AG20443 (cell line): ENCODE data around the gene DRAXIN.

ENCODE experiments used
- DNase-seq: peaks from one replicate; pipeline ENCODE4 v3.0.0; 2012; ENCODE audit warnings: low spot score, mixed read lengths

DRAXIN gene

DNA sequence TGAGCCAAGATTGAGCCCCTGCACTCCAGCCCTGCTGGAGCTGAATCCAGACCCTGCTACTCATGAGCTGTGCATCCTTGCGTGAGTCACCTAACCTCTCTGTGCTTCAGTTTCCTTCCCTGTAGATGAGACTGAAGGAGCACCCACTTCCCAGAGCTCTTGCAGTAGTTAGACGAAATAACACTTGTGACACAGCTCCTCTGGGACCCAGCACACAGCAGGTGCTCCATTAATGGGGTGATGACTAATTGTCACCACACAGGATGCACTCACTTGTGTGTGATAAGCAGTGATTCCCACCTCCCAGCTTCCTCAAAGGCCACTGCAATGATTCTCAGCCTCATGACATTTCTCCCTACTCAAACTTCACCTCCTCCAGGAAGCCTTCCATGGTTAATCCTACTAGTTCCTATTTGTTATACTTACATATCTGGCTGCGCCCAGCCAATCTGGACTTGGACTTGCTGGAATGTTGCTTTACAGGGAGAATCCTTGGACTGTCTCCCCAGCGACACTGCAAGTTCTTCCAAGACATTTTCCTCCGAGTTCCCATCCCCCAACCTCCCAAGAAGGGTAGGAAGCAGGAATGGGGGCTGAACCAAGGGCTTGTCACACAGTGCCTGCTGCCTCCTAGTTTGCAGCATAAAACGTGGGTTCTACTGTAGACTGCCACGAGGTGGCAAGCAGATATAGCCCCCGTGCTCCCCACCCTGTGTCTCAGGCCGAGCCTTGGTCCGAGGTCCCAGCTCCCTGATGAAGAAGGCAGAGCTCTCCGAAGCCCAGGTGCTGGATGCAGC, 17.2 kb downstream of the DRAXIN start:
- DNase-seq: no peak

DNA sequence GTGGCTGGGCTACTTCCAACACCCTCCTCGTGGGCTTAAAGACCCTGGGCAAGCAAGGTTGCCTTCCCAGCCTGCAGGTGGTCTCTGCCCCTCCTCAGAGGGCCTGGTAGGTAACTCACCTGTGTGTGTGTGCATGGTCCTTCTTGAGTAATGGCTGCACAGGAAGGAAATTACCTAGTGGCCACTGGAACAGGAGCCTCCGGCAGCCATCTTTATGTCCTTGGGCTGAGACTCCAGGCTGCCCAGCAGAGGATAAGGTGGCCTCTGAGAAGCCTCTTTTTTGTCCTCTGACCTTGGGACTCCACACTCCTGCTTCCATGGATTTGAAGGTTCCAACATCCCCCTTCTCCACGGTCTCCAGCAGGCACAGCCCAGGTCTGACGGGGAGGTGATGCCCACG, 20.0 kb downstream of the DRAXIN start:
- no peak for DNase-seq

DNA sequence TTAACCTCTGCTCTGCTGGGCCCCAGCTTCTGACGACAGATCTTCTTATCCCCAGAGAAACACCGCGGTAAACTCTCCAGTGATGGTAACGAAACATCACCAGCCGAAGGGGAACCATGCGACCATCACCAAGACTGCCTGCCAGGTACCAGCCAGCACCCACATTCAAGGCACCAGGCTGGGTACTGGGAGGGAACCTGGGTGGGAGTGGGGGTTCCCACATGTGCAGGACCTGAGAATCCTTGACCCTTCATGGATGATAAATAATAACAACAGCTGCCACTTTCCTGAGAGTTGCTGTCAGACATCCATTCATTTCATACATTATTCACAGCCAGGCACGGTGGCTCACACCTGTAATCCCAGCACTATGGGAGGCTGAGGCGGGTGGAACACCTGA, 20.8 kb downstream of the DRAXIN start:
- no peak for DNase-seq

DNA sequence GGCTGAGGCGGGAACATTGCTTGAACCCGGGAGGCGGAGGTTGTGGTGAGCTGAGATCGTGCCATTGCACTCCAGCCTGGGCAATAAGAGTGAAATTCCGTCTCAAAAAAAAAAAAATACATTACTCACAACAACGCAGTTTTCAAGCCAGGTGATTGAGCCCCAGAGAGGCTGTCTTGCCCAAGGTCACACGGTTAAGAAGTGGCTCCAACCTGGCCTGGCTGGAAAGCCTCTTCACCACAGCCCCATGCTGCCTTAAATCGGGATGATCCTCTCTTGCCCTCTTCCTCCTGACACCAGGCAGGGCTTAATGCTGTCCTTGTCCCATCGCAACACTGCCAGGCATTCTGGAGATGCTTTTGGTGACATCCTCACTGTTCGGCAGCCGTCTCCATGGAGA, 21.6 kb downstream of the DRAXIN start:
- no peak for DNase-seq

DNA sequence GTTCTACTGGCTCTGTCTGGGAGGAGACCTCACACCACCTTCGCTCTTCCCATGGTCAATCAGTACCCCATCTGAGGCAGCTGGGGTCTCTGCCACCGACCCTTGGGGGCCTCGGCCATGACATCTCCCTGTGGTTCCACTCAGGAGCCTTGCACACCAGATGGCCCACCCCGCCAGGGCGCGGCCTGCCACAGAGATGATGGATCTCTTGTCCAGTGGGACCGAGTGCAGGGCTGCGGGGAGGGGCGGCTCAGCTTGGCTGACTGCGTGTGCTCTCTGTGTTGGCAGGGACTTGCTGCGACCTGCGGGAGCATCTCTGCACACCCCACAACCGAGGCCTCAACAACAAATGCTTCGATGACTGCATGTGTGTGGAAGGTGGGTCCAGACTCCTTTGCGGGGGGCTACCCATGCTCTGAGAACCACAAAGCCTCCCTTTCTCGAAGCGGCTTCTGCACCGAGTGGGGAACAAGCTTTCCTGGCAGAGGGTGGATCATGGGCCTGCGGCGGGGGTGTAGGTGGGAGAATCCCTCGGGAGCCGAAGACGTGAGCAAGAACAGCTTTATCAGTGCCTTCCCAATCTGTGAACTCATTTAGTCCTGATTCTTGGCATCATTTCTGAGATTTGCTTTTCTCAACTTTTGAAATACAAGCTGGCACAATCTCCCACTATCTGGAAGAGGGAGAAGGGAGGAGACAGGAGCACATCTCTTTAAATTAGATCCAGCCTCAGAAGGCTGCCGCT, 23.5 kb downstream of the DRAXIN start:
- no peak for DNase-seq

DNA sequence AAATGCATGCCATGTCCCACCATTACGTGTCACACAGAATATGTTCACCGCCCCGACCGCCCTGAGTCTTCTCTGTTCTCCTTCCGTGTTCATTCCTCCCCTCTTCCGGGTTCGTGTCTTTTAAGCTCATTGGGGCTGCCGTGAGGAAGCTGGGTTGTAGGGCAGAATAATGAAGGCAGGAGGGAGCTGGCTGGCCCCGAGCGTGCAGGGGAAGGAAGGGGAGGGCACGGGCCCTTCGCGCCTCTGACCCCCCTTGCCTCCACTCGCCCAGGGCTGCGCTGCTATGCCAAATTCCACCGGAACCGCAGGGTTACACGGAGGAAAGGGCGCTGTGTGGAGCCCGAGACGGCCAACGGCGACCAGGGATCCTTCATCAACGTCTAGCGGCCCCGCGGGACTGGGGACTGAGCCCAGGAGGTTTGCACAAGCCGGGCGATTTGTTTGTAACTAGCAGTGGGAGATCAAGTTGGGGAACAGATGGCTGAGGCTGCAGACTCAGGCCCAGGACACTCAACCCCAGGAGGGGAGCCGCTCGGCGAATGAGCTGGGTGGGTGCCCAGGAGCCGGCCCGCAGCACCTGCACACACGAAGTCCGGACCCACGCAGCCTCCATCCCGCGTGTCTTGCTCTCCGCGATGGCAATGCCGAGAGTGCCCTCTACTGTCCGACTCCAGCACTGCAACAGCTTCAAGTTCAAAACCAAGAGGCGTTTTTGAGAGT, 28.0 kb downstream of the DRAXIN start:
- DNase-seq: peak; percentile 79

DNA sequence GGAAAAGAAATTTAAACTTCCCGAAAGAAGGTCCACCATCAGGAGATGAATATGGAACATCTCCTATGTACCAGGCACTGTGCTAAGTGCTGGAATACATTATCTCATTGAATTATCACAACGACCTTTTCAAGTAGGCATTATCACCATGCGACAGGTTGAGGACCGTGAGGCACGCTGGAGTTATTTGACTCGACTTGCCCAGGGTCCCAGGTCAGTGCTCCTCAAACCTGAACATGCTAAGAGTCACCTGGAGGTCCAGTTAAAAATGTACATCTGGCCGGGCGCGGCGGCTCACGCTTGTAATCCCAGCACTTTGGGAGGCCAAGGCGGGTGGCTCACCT, 28.5 kb downstream of the DRAXIN start:
- DNase-seq: no peak

DNA sequence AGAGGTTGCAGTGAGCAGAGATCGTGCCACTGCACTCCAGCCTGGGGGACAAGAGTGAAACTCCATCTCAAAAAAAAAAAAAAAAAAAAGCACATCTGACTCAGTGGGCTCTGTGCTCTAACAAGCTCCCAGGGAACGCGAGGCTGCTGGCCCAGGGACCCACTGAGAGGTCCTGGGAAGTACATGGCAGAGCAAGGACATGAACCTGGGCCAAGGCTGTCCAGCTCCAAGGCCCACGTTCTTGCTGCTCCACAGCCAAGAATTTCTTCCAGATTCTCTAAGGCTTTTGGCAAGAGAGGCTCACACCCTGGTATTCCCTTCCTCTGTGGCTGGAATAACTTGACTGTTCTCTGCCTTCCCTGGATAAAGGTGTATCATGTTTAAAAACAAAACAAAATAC, 29.0 kb downstream of the DRAXIN start:
- no peak for DNase-seq

DNA sequence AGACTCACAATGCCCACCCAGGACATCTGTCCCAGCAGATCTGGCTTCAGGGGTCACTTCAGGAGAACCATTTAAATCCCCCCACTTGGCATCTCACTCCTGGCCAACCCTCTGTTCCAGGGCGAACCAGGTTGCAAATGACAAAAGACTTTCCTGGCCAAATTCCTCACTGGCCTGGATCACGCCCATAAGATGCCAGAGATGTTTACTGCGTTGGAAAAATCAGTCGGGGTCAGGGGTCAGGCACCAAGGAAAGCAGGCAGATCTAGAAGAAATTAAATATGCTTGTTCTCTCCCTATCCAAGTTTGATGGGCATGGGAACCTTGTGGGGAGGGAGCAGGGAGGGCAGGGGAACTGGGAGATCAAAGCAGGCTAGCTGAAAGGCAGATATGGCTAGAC, 29.8 kb downstream of the DRAXIN start:
- no peak for DNase-seq

DNA sequence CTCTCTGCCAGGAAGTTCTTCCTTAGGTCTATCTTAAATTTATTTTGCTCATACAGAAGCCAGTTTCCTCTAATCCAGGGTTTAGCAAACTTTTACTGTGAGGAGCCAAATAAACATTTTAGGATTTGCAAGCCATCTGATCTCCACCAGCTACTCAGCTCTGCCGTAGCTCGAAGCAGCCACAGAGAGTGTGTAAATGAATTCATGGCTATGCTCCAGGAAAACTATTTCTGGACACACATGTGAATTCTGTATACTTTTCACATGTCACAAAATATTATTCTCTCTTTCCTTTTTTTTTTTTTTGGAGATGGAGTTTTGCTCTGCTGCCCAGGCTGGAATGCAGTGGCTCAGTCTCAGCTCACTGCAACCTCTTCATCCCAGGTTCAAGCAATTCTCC, 31.0 kb downstream of the DRAXIN start:
- DNase-seq: no peak

DNA sequence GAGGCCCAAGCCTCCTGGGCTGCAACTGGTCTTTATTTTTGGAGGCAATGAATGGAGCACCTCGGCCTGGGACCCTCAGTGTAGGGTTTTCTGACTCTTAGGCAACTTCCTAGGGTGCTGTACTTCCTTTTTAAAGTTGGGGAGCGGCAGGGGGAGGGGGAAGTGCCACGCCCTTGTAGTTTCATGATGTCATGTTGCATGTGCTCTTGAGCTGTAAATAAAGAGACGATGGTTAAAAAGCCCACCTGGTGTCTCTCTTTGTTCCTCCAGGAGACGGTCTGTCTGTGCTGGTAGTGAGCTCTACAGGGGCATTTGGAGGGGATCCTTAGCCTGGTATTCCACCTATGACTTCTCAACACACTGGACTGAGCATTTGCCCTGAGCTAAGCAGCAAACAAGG, 34.1 kb downstream of the DRAXIN start:
- no peak for DNase-seq

DNA sequence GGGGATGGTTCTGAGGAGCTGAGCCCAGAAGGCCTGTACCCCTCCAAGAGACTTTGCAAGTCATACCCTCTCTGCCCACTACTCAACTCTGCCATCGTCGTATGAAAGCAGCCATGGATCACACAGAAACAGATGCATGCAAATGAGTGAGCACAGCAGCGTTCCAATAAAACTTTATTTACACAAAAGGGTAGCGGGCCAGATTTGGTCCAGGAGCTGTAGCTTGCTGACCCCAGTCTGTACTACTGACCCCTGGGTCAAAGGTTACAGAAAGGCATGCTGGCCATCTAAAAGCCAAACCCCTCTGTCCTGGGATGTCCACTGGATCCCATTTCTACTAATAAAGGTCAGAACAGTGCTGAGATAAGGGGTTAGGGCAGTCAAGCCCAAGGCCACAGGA, 35.6 kb downstream of the DRAXIN start:
- DNase-seq: no peak

DNA sequence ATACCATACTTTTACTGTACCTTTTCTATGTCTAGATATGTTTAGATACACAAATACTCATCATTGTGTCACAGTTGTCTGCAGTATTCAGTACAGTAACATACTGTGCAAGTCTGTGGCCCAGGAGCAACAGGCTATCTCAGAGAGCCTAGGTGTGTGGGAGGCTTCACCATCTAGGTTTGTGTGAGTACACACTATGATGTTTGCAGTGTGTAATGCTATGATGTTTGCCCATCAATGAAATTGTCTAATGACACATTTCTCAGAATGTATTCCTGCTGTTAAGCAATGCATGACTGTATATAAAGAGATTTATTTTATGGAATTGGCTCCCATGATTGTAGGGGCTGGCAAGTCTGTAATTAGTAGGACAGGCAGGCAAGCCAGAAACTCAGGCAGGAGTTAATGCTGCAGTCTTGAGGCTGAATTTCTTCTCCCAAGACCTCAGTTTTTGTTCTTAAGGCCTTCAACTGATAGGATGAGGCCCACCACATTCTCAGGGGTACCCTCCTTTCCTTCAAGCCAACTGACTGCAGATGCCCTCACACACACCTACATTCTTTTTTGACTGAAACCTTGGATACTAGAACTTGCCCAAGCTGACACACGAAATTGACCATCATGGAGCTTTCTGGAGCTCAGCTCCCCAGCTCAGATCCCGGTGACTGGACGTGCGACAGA, 36.8 kb downstream of the DRAXIN start:
- no peak for DNase-seq

DNA sequence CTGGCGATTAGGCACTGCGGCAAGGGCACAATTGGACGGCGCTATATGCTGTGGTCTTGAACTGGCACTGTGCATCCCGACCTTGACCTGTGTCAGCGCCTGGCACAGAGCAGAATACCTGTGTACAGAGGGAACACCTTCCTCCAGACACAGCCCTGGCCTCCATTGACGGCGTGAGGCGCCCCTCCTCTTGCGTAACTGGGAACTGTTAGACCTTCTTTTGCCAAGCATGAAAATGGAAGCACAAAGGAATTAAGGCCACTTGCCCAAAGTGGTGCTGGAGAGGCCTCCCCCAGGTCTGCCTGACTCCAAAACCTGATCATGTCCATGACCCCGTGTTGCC, 37.6 kb downstream of the DRAXIN start:
- DNase-seq: no peak

DNA sequence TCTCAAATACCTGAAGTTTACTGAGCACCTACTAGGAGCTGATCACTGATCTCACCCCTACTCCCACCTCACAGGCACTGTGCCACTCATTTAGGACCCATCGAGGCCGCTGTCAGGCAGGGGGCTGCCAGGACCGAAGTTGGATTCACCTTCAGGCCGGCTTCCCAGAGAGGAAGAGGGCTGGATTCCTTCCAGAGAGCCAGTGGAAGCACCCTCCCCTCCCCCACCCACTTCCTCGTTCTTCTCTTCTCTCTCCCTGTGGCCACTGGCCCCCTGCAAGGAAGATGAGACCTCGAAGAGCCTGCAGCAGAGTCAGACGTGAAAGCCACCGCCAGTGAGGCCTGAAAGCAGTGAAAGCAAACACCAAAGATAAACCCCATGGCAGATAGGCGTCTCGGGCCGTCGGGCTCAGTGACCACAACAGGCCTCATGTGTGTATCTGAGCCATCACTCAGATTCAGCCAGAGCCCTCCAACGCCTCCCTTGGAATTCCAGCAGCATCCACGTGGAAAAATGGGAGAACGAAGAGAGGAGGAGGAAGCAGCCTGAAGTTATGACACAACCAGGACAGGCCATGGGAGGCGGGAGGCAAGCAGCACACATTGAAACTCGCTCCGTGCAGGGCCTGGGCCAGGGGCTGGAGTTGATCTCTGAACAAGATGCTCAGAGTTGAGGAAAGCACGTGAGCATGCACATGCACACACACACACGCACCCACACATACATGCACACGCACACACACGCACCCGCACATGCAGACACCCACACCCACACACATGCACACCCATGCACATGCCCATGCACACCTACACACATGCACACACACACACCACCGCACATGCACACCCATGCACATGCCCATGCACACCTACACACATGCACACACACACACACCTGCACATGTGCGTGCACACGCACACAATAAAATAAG, 38.3 kb downstream of the DRAXIN start:
- DNase-seq: no peak

DNA sequence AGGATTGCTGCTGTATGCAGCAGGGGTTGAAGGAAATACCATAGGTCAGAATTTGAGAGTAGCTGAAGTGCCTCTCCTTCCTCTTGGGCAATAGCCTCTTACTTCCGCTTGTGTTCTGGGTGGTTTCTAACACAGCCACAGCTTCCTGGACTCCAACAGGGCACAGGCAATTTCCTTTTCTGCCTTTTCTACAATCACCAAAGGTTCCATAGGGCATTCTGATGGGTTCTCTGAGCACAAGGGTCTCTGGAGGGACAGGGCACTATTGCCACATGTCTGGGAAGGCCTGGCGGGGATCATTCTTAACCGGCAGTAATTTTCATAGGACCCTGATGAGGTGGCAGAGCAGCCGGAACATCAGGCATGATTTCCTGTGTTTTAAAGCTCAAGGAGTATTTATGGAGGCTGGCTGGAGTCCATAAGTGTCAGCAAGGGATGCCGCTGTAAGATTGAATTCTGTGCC, 39.0 kb downstream of the DRAXIN start:
- DNase-seq: peak; percentile 69

DNA sequence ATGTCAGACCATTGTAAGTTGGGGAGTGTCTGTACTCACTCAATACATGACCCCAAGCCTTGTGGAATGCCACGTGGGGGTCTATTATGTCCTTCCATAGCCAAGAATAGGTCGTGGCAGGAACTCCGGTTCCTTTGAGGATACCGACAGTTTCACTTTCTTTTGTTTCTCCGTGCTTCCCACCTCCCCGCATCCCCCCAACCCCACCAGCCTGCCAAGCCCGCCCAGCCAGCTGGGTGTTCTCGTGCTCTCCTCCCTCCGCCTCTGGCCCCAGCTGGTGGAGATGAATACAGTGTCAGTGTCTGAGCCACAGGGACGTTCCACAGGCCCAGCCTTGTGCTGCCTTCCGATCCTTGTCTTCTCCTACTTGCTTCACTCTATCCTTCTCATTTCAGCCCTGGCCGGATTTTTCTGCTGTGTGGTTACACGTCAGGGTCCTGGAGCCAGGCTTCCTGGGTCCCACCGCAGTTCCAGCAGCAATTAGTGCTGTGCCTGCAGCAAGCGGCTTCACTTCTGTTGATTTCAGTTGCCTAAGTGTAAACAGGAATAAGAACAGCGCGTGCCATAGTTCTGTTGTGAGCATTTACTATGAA, 40.3 kb downstream of the DRAXIN start:
- peak; percentile 80 for DNase-seq

DNA sequence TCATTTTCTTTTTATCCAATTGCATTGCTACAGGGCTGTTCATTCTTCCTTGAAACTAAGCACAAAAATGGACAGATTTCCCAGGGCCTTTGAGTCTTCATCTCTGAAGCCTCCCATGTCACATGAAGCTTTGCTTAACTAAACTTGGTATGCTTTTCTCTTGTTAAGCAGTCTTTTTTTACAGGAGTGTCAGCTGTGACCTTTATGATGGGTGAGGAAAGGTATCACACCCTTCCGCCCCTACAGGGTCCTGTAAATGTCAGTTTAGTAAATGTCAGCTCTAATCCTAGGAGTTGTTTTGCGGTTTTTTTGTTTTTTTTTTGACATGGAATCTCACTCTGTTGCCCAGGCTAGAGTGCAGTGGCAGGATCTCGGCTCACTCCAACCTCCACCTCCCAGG, 41.8 kb downstream of the DRAXIN start:
- no peak for DNase-seq

DNA sequence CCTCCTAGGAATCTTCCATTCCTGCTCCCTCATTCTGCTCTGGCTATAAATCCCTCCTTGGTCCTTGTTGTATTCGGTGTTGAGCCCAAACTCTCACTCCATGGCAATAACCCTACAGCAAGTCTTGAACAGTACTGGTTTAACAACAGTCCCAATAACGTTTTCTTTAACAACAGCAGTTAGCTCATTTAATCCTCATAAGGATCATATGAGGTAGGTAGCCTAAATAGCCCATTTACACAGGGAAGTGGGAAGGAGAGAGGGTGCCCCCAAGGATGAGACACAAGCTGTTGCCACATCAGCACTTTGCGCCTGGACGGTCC, 44.0 kb downstream of the DRAXIN start:
- no peak for DNase-seq

DNA sequence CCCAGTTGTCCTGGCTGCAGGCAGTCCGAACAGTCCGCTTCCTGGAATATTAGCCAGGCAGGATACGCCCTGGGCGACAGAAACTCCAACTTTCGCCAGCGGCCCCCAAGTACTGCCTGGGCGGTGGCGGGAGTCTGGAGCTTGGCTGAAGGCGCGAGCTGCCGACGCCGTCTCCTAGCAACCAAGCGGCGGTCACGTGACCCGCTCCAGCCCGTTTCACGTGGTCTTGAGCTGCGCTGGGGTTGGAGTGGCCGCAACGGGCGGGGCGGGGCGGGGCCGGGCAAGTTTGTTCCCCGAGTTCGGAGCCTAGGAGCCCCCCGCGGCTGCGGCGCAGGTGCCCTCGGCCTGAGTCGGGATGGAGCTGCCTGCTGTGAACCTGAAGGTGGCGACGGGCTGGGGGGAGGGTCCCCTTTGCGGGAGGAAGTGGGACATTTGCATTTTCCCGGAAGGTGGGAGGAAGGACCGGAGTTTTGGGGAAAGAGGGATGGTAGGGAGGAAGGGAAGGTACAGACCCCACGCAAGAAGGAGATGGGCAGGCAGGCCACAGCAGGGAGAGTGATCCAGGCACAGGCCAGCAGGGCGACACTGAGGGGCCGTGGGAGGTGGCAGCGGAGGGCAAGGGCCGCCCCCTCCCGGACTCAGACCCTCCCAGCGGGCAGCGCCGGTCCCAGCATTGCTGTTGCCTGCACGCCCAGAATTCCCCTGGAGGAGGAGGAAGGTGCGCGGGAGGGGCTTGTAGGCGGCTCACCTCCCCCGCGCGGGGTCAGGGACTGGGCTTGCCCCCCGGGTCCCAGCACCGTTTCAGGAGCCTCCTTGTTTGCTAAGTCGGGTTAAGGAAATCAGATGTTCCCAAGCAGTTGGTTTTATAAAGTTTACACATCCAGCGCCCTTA, 44.6 kb downstream of the DRAXIN start, which contains the start of gene AGTRAP:
Gene AGTRAP (plus strand): TSS at position 283 of the 892 bp plus-strand sequence. CDS start 73 bp downstream, at position 356.
- peak; percentile 97 for DNase-seq
